CD4-positive, alpha-beta T cell treated with Interleukin-6 at 100 ng/mL for 8 hours (primary cell): ENCODE data around the gene ZNF277.

Experiments
- DNase-seq: peaks from one replicate; pipeline ENCODE4 v3.0.0-alpha.2; 2020; ENCODE audit warnings: mixed read lengths, low spot score

ZNF277 gene

DNA sequence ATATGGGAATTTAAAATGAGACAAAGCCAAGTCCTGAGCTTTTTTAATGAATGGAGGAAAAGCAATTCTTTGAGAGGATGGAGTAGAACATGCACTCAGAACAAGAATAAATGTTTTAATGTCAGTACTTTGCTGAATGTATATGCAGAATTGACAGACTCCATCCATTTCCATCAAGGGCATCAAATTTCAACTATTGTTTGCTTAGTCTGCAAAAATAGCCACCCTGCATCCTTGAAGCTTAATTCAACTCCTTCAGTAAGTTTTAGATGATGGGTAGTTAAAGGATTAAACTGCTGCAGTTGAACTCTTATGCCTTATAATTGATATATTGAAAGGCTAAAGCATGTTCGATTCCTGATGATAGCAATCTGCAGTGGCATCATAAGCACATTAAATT lies 144.1 kb downstream of the ZNF277 start:
- no peak for DNase-seq

DNA sequence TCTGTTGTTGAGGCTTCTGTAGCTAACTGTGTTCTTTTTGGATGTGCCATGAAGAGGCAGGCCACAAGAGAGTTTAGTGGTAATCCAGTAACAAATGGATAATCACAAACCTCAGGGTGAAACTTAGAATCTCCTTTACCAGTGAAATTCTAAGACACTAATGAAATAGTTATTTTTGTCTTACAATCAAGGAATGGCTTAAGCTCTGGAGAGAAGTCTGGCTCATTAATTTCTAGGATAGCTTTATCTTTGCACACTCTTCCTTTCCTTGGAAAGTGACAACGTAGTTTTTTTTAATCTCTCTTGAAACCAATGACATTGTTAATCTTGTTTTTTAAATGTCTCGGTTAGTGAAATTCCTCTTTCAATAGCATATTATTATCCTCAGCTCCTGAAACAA lies 150.1 kb downstream of the ZNF277 start:
- no peak for DNase-seq

DNA sequence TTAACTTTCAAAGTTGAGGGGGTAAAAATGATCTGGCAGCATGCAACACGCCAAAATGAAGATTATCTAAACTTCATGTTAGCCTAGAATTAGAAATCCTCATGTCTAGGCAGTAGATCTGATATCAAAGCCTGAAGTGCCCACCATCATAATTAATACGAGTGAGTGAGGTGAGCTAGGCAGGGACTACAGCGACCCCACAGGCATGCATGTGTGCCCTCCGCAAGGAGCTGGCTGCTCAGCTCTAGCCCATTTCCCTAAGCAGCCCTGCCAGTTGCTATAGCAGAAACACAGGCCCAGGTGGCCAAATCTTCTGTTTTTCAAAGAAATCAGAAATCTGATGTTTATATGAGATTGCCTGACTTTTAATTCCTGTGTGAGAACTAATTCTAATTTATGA lies 150.6 kb downstream of the ZNF277 start:
- DNase-seq: no peak

DNA sequence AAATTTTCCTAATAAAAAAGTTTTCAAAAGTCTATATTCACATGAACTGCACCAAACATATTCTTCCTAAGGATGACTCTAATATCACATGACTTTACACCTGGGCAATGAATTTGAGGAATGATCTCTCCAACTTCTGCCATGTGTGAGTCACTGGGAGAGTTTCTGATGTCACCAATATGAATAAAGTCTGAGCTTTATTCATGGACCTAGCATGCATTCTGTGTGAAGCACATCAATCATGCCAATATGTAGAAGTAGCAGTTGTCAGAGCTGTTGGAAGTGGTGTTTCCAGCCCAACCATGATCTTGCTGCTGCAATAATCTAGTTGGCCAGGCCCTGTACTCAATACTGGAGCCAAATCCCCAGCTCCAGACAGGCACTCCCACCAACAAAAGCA lies 152.0 kb downstream of the ZNF277 start:
- DNase-seq: no peak

DNA sequence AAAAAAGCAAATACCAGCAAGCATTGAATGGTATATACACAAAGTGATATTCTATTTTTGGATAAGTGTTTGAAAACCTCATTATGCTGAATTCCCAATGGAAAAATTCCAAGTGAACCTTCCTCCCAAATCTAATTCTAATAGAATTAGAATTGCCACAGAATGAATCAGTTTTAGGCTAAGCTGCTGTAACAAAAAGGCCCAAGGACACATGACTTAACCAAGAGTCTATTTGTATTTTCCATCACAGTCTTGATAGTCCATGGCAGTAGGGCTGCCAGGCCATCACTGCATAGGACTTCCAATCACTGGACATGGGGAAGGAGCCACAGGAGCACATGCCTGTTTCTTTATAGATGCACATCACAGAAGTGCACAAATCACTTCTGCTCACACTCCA lies 152.6 kb downstream of the ZNF277 start:
- no peak for DNase-seq

DNA sequence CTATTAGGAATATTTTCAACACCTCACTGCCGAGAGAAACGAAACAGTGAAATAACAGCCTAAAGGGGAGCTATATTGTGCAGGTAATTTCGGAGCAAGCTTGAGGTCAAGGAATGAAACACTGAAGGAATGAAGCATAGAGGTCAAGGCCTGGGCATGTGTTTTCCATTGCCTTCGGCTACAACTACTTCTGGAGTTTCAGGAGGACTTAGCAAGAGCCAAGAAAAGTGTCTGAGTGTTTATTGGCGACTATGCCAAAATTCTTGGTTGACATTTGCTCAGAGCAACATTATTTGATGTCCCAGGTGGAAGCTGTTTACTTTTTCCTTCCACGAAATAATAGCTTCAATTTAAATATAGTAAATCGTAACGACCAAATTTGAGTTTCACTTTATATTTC lies 154.2 kb downstream of the ZNF277 start:
- DNase-seq: no peak

DNA sequence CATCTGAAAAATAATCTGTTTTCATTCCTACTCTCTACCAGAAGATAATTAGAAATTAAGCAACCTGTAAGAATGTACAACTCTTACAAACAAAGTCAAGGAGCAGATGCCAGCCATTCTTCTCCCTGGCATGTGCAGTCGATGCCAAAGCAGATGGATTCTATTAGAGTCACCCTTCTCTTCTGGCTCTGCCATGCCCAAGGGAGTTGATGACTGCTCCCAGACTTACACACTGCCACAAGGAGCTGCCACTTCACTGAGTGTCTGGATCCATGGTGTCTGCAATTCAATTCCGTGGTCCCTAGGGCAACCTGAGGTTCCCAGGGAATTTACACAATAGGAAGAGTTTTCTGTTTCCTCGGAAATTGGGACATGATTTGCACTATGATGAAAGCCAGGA lies 154.7 kb downstream of the ZNF277 start:
- no peak for DNase-seq

DNA sequence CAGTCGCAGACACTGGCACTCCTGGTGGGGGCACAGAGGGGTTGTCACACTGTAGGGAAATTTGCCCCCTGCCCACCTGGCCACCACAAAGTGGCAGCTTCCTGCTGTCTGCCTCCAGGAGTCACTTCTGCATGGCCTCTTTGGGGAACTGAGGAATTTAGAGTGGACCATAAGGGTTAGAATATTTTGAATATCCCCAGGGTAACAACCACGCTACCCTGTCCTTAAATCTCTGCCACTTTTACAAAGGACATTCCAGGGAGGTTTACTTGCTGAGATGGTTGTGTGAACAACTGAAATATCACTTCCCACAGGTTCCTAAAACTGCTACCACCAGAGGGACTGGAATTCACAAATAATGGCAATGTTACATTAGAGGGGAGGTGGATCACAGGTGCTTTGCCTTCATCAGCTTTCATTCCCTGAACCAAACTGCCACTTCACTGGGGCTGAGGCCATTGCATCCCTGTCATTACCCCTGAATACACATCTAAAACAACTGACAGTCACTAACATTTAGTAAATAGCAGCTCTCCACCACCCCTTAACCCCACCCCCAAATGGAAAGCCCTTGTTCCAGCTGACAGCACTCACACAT lies 155.7 kb downstream of the ZNF277 start:
- DNase-seq: no peak

DNA sequence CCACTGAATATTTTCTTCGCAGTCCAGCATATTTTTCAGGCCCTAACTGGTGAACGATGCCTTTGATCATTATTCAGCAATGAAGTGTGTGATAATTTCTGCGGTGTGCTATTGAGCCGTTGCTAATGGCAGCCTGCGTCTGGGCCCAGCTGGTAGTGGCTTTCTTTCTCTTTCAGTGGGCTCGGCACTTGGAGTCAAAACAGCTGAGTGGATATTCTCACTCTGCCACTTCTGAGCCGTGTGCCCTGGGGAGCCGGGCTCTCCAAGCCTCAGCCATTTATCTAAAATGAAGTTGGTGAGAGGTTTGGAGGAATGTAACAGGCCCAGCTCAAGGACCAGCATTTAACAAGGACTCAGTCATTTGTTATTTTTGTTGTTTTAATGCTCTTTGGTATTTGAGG lies 156.2 kb downstream of the ZNF277 start:
- DNase-seq: no peak

DNA sequence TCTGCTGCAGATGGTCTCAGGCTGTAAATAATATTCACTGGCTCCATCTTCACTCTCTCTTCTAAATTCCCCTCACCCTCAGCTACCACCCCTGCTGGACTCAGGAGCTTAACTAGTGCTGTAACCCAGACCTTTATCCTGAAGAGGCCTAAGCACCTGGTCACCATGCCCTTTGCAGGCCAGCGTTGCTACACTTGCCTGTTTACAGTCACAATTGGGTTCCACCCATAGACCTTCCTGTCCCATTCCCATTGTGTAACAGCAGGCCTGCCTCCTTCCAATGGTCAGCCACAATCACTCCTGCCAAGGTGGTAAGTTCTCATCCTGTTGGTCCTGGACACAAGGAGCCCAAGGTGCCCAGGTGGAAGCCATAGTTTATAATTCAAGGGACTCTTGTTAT lies 157.9 kb downstream of the ZNF277 start:
- DNase-seq: no peak

DNA sequence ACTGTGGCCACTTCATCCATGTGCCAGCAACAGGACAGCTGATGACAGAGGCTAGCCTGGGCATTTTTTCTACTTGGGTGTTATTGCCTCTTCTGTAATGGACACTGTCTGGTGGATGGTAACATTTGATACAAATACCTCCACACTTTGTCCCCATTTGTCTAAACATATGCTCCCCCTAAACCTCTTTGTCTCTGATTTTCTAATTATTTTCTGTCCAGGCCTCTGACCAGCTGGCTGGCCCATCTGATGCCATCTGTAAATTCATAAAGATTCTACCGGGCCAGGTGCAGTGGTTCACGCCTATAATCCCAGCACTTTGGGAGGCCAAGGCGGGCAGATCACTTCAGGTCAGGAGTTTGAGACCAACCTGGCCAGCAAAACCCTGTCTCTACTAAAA lies 159.1 kb downstream of the ZNF277 start:
- DNase-seq: no peak

DNA sequence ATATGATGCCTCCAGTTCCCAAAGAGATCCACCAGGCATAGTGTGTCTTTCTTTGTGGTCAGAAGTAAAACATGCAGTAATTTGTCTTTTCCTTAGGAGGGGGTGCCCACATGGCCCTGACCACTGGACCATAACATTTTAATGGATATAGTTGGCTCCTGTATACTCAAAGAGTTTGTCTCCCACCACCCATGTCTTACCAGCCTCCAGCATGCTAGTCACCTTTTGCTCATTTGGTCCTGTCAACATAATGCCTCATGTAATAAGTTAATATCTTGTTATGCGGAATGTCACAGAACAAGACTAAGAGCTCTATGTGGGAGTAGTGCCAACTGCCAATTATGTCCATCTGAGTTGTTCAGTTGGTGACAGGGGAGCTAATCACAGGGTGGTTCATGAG lies 160.4 kb downstream of the ZNF277 start:
- DNase-seq: no peak

DNA sequence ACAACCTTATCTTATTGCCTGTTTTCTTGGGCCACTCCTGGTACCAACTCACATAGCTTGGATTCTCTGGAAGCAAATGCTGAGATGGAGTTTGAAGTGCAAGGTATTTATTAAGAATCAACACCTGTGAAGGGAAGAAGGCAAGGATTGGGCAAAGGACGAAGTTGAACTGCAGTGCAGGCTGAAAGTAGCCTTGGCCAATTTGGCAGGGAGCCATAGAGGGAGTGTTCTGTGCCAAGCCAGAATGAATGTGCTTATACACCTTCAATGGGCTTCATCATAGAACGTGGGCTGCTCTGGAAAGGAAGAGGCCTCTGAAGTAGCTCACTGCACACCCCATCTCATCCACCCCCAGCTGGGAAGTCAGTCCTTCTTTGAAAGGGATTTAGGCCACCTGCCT lies 163.9 kb downstream of the ZNF277 start:
- no peak for DNase-seq

DNA sequence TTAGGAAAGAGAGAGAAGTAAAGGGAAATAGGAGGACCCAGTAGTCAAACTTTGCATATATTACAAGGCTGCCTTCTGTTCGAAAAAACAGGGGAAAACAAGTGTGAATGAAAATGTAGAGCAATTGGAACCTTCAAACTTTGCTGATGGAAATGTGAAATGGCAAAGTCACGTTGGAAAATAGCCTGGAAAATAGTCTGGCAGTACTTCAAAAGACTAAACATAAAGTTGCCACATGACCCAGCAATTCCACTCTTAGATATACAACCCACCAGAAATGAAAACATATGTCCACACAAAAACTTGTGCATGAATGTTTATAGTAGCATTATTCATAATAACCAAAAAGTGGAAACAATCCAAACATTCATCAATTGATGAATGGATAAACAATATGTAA lies 165.2 kb downstream of the ZNF277 start:
- DNase-seq: no peak

DNA sequence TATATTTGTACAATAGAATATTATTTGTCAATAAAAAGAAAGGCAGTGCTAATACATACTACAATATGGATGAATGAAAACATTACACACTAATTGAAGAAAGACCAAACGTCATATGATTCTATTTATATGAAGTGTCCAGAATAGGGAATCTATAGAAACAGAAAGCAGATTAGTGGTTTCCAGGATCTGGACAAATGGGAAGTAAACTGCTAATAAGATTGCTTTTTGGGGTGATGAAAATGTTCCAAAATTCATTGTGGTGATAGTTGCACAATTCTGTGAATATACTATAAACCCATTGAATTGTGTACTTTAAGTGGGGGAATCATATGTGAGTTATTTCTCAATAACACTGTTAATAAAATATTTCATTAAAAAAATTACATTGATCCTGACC lies 165.6 kb downstream of the ZNF277 start:
- DNase-seq: no peak

DNA sequence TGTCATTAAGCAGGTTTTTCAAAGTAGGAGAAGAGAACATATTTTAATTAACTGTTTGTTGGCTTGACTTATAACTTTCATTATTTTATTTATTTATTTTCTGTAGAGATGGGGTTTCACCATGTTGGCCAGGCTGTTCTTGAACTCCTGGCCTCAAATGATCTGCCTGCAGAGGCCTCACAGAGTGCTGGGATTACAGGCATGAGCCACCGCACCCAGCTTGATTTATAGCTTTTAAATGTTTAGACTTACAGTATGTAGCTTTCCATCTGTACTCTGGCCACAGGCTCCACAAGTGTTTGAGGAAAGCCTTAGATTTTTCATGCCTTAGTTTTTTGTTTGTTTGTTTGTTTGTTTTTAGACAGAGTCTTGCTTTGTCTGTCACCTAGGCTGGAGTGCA lies 171.1 kb downstream of the ZNF277 start:
- no peak for DNase-seq

DNA sequence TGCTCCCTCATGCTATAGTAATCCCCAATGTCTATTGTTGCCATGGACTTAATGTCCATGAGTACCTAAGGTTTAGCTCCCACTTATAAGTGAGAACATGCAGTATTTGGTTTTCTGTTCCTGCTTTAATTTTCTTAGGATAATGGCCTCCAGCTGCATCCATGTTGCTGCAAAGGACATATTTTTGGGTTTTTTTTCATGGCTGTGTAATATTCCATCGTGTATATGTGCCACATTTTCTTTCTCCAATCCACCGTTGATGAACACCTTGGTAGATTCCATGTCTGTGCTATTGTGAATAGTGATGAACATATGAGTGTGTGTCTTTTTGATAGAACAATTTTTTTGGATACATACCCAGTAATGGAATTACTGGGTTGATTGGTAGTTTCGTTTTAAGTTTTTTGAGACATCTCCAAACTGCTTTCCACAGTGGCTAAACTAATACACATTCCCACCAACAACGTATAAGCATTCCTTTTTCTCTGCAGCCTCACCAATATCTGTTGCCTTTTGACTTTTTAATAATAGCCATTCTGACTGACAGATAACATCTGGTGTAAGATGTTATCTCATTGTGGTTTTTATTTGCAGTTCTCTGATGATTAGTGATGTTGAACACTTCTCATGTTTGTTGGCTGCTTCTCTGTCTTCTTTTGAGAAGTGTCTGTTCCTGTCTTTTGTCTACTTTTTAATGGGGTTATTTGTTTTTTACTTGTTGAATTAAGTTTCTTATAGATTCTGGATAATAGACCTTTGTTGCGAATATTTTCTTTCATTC lies 175.0 kb downstream of the ZNF277 start:
- no peak for DNase-seq

DNA sequence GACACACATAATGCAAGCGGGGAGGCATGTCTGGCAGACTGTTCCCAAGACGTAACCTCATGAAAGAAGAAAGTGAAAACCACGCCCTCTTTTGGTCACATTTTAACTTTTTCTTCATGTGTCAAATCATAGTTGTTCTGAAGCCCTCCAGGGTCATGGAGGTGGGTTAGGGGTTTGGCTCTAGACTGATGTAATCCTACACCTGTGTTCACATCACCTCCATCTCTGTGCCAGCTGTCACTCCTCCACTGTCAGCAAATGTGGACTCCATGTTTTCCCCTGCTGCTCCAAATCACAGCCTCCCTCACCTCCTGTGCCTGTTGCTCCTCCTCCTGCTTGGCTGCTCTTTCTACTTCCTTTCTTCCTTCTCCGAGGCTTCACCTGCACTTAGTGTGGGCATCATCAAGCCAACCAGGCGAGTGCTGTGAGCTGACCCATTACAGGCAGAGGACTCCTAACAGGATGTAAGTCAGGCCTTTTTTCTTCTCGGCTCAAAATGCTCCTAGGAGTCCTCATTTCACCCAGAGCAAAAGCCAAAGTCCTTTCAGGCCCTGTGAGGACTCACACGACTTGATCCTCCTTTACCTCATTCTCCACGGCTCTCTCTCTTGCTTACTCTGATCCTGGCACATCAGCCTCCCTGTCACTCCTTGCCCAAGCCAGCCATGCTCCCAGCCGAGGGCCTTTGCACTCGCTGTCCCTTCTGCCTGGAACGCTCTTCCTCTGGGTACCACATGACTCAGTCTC lies 177.3 kb downstream of the ZNF277 start:
- DNase-seq: no peak

DNA sequence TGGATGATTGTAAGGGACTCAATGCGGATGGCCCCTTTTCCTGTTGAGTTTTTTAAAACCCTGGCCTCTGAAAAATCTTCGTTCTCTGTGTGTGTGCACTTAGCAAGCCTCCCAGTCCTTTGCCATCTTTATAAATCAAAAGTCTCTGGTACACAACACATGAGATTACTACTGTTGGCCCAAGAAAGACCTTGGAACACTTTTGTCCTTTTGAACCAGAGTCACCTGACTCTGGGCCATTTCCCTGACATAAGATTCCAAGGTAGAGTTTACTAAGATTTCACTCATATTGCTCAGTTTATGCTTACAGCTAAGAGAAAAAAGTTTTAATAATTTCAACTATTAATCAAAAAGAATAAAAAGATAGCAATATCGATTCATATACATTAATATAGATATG lies 179.0 kb downstream of the ZNF277 start:
- no peak for DNase-seq

DNA sequence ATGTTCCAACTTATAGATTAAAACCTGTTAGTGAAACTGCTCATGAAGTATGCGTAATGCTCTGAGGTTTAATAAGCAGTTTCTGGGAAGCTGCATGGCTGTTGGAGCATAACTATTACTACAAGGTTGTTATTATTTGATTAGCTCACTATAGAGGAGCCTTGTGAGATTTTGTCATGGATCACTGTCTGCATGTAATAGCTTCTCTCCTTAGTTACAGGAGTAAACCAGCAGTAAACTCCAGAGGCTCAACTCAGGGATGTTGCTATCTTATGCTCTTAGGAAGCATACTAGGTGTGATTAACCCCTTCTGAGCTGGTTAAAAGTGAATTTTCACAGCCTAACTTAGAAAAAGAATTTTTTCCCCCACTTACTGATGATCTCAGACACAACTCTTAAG lies 180.1 kb downstream of the ZNF277 start:
- DNase-seq: no peak

DNA sequence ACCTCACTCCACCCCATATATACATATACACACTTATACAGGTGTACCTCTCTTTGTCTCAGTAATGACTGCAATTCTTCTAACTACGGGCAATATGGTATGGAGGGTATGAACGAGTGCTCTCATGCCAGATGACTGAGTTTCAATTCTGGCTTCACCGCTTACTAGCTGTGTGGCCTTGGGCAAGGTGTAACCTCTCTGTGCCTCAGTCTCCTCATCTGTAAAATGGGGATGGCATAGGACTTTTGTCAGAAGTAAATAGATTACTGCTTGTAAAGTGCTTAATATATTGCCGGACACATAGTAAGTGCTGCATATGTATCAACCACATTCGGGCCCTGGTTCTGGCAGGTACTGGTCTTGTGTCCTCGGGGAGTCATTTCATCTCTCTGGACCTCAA lies 183.7 kb downstream of the ZNF277 start:
- DNase-seq: no peak

DNA sequence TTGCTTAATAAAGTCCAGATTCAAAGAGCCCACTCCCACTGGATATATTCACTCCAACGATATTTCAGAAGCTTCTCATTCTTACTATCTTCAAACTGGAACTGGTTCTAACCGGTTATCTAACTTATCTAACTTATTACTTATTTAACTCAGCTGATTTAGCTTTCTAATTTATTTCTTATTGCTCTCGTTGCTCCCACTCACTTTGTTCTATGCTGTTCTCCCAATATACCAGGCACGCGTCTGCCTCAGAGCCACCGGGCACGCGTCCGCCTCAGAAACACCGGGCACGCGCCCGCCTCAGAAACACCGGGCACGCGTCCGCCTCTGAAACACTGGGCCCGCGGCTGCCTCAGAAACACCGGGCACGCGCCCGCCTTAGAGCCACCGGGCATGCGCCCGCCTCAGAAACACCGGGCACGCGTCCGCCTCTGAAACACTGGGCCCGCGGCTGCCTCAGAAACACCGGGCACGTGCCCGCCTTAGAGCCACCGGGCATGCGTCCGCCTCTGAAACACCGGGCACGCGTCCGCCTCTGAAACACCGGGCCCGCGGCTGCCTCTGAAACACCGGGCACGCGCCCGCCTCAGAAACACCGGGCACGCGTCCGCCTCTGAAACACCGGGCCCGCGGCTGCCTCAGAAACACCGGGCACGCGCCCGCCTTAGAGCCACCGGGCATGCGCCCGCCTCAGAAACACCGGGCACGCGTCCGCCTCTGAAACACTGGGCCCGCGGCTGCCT lies 184.8 kb downstream of the ZNF277 start:
- peak; percentile 40 for DNase-seq

DNA sequence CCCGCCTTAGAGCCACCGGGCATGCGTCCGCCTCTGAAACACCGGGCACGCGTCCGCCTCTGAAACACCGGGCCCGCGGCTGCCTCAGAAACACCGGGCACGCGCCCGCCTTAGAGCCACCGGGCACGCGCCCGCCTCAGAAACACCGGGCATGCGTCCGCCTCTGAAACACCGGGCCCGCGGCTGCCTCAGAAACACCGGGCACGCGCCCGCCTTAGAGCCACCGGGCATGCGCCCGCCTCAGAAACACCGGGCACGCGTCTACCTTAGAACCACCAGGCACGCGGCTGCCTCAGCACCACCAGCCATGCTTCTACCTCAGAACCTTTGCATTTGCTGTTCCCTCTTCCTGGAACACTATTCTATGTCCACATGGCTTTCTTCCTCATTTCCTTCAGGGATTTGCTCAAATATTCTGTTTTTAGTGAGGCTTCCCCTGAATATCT lies 185.4 kb downstream of the ZNF277 start:
- DNase-seq: peak; percentile 53
